WI38 (cell line): ENCODE data around the gene ANKRD12.

Experiments
- H3K4me3 ChIP-seq: 2 replicates; pipeline ENCODE4 v1.5.1; 2011; ENCODE audit warnings: low read depth, mild to moderate bottlenecking, control low read depth, low read length
- TF ChIP-seq, protein P1 (sequence below): IDR thresholded peaks from 2 replicates; pipeline ENCODE4 v1.5.1; 2012; ENCODE audit warnings: low read depth, mild to moderate bottlenecking, control low read depth, low read length

ANKRD12 gene

GRCh38 chr18:9233771-9234440, 97.3 kb downstream of the ANKRD12 start:
- H3K4me3 ChIP-seq, result no peak overlapping the region
- TF ChIP-seq, protein P1, sequence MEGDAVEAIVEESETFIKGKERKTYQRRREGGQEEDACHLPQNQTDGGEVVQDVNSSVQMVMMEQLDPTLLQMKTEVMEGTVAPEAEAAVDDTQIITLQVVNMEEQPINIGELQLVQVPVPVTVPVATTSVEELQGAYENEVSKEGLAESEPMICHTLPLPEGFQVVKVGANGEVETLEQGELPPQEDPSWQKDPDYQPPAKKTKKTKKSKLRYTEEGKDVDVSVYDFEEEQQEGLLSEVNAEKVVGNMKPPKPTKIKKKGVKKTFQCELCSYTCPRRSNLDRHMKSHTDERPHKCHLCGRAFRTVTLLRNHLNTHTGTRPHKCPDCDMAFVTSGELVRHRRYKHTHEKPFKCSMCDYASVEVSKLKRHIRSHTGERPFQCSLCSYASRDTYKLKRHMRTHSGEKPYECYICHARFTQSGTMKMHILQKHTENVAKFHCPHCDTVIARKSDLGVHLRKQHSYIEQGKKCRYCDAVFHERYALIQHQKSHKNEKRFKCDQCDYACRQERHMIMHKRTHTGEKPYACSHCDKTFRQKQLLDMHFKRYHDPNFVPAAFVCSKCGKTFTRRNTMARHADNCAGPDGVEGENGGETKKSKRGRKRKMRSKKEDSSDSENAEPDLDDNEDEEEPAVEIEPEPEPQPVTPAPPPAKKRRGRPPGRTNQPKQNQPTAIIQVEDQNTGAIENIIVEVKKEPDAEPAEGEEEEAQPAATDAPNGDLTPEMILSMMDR, result no peak

DNA sequence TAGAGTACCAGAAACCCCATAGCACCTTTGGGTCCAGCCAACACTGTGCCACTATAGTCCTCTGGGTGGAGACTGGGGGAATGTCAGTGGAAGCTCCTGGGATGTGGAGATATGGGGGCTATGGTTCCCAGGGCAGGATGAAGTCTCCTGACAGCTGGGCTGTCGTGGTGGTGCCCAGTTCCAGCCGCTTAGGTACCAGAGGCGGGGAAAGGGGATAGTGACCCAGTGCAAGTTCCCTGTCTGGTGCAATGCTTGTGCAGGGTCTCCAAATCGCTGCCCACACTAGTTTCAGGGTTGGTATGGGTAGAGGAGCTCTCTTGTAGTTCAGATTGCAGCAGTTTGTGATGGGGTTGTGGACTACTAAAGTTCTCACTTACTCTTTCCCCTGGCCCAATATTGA, 97.9 kb downstream of the ANKRD12 start:
- TF ChIP-seq, protein P1, result no peak
- H3K4me3 ChIP-seq, result no peak overlapping the region

- no peak overlapping the region for H3K4me3 ChIP-seq
Observed at GRCh38 chr18:9237981-9238380, 101.4 kb downstream of the ANKRD12 start.

GRCh38 chr18:9239720-9240119, 103.1 kb downstream of the ANKRD12 start:
- no peak overlapping the region for H3K4me3 ChIP-seq
- TF ChIP-seq, protein P1, result no peak

More at GRCh38 chr18:9237981-9238380, 101.4 kb downstream of the ANKRD12 start:
- TF ChIP-seq, protein P1, result no peak

- TF ChIP-seq, protein P1, result no peak
- H3K4me3 ChIP-seq, result no peak overlapping the region
Observed at GRCh38 chr18:9240270-9240669, 103.7 kb downstream of the ANKRD12 start.

- H3K4me3 ChIP-seq, result no peak overlapping the region
- TF ChIP-seq, protein P1, result no peak
Observed at GRCh38 chr18:9243029-9243428, 106.4 kb downstream of the ANKRD12 start.

DNA sequence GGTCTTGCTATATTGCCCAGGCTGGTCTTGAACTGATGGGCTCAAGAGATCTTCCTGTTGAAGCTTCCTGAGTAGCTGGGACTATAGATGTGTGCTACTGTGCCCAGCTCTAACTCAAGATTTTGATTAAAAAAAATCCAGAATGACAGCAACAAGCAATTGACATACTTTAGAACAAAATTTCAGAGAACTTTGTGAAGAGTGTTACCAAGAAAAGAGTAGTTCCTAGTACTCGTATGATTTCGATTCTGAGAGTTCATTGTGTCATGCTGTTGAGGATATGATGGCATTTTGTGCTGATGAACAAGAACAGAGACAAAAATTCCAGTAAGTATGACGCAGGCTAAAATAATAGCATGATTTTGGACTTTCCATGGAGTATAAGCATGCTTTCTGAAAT, 107.8 kb downstream of the ANKRD12 start:
- no peak overlapping the region for H3K4me3 ChIP-seq
- TF ChIP-seq, protein P1, result no peak
